ENCODE measurements around the gene RNU6-8.

The RNU6-8 gene

GRCh38 chr14:32203928-32204357 lies 874 bp upstream of the RNU6-8 start:
- DNase-seq = peak; percentile 80

- peak; percentile 82 for DNase-seq
These were observed 525 bp downstream of the RNU6-8 start for GRCh38 chr14:32202491-32202997.

GRCh38 chr14:32201816-32202490 lies 1.1 kb downstream of the RNU6-8 start, which contains the start of gene RNU6-7:
Gene RNU6-7, plus strand, starts transcription at chr14:32202045.
- DNase-seq = peak; percentile 87

- peak; percentile 93 for DNase-seq
These were observed 1.8 kb downstream of the RNU6-8 start for GRCh38 chr14:32201193-32201815.

- no peak for DNase-seq
These were observed 2.5 kb downstream of the RNU6-8 start for GRCh38 chr14:32200368-32201192.

- DNase-seq = no peak
These were observed 5.2 kb downstream of the RNU6-8 start for GRCh38 chr14:32197919-32198318.

GRCh38 chr14:32195636-32196035 lies 7.4 kb downstream of the RNU6-8 start:
- no peak for DNase-seq

GRCh38 chr14:32193532-32193931 lies 9.5 kb downstream of the RNU6-8 start:
- DNase-seq = no peak

- DNase-seq = no peak
These were observed 10.2 kb downstream of the RNU6-8 start for GRCh38 chr14:32192712-32193373.

- DNase-seq = no peak
These were observed 12.4 kb downstream of the RNU6-8 start for GRCh38 chr14:32190673-32191072.

GRCh38 chr14:32189811-32190210 lies 13.3 kb downstream of the RNU6-8 start:
- no peak for DNase-seq

- DNase-seq = no peak
These were observed 16.8 kb downstream of the RNU6-8 start for GRCh38 chr14:32186248-32186647.

GRCh38 chr14:32185097-32185496 lies 18.0 kb downstream of the RNU6-8 start:
- DNase-seq = no peak

GRCh38 chr14:32183151-32184058 lies 19.7 kb downstream of the RNU6-8 start:
- DNase-seq = no peak

- DNase-seq = no peak
These were observed 31.6 kb downstream of the RNU6-8 start for GRCh38 chr14:32171469-32171868.

- no peak for DNase-seq
These were observed 33.9 kb downstream of the RNU6-8 start for GRCh38 chr14:32169191-32169590.

GRCh38 chr14:32167907-32168306 lies 35.2 kb downstream of the RNU6-8 start:
- no peak for DNase-seq

GRCh38 chr14:32166924-32167323 lies 36.1 kb downstream of the RNU6-8 start:
- no peak for DNase-seq

- no peak for DNase-seq
These were observed 37.0 kb downstream of the RNU6-8 start for GRCh38 chr14:32166029-32166428.
